HK-2 (cell line): ENCODE measurements around the gene SMAD4.
A peak's percentile ranks its signal among the peaks of the same experiment; 100 is the strongest.

ENCODE experiments used
- DNase-seq: peaks from one replicate; pipeline ENCODE4 v3.0.0-alpha.2; 2018; ENCODE audit not compliant: unreplicated experiment

SMAD4 gene

DNA sequence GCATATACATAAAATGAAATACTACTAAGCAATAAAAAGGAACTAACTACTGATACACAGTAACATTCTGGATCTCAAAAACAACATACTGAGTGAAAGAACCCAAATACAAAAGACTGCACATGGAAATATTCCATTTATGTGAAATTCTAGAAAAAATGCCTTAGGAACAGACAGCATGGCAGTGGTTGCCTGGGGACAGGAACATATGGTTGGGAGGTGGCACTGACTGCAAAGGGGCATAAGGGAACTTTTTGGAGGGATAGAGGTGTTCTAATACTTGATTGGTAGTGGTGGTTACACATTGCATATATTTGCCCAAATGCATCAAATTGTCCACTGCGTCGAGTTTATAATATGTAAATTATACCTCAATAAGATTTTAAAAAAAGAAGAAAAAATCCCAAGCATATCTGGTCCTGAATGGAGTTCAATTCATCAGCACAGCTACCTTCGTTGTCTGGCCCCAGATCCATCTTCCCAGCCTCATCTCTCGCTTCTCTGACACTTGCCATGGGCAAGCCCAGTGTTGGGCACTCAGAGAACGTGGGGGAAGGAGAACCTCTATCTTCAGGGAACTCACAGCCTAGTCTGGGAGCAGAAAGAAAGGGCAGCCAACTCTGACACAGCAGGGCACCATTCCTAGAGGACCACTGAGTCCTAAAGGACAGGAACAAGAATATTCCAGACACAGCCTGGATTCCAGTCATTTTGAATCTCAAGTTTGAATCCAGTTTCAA, 8.6 kb upstream of the SMAD4 start:
- DNase-seq, result no peak

DNA sequence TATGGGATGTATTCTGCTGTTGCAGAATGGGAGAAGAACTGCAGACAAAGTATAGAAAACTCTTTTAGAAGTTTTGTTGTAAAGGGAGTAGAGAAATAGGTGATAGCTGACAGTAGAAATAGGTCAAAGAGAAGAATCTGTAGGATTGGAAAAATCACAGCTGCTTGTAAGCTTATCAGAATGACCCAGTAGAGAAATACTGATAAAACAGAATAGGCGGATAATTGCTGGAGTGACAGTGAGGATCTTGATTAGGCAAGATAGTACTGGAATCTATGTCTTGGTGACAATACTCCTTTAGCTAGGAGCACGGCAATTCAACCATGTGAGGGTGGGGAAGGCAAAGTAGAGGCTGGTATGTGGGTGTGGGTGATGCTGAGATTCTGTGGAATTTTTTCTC, 4.5 kb upstream of the SMAD4 start:
- DNase-seq, result no peak

DNA sequence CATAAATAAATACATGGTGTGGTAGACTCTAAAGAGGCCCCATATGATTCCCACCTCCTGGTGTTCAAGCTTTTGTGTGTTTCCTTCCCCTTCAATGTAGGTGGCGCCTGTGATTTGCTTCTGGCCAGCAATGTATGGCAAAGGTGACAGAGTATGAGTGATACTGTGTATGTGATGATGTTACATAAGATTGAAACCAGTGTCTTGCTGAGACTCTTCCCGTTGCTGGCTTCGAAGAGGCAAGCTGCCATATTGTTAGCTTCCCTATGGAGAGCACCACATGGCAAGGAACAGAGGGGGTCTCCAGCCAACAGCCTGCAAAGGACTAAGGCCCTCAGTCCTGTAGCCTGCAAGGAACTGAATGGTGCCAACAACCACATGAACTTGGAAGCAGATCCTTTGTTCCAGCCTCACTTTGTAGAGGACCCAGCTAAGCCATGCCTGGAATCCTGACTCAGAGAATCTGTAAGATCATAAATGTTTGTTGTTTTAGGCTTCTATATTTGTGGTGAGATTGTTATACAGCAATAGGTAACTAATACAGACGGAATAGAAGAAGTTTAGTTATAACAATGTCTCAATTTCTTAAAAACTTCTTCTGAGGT, 1.7 kb upstream of the SMAD4 start:
- no peak for DNase-seq

DNA sequence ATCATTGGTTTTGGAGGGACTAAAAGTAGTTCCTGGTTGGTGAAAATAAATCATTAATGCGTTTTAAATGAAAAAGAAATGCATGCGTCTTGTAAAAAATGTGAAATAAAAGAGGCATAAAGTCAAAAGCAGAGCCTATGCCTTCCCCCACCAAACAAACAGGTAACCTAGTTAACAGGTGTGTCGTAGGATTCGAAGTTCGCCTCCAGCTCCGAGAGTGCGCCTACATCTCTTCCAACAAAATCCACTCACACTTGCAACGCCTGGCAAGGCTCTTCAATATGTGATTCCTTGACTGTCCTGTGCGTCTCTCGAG, 677 bp upstream of the SMAD4 start:
- DNase-seq, result no peak

DNA sequence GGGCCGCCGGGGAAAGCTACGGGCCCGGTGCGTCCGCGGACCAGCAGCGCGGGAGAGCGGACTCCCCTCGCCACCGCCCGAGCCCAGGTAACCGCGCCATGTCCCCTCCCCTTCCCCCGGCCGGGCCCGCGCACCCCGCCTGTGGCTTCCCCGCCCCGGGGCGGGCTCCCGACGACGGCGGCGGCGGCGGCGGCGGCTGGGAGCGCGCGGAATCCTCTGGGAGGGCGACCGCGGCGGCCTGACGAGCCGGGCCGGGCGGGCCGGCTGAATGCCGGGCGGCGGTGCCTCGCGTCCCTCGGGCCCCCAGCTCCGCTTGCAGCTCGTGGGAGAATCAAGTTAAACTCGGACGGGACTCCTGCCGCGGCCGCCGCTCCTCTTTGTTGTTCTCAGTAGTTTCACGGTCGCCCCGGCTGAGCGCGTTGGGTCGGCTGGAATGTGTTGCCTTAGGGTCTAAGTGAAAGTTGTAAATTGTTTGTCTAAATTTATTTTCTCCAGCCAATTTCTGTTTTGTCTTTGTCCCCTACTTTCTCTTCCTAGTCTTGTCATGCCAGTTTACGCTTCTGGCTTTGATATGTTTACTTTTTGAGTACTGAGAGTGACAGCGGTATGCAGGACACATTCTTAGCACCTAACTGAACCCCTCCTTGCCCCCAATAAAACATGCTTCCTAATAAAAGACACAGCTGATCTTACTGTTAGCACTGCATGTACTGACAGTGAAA, 685 bp downstream of the SMAD4 start:
- DNase-seq, result peak; percentile 53

DNA sequence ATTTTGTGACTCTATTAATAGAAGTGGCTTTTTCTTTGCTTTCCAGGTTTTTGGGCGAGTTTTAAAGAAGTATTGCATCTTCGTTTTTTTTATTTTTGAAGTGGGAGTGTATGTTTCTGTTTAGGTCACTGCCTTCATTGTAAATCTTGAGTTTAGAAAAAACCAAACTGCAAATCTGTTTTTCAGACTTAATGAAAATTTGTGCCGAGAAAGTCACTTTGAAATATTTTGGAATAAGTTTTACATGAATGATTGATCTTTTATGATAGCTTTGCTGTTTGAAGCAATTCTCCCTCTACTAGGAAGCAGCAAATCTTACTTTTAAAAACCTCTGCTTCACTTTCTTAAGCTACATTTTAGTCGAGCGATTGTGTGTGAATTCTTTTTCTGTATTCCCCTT, 2.2 kb downstream of the SMAD4 start:
- DNase-seq, result no peak

DNA sequence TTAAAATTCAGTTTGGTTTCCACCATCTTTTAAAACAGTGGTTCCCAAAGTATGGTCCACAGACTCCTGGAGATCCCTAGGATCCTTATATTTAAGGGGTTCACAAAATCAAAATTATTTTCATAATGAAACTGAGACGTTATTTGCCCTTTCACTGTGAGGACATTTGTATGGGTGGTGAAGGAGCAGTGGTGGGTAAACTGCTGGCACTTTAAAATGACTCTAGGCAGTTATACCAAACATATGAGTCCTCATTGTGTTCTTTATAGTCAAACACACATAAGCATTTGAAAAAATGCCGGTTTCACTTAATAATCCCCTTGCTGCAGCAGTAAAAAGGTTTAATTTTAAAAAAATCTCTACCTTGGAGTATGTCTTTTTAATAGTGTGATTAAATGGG, 7.2 kb downstream of the SMAD4 start:
- DNase-seq, result no peak

DNA sequence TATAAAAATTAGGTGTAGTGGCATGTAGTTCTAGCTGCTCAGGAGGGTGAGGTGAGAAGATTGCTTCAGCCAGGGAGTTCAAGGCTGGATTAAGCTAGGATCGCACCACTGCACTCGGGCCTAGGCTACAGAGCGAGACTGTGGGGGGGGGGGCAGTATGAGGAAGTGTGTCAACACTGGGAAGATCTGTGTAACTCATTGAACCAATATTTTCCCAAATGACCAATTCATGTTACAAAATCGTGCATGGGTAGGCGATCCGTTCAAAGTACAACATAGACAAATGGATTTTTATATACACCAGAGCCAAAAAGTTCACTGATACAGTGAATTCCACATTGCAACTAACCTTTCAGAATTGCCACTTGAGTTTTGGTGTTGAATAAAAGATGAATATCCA, 8.1 kb downstream of the SMAD4 start:
- no peak for DNase-seq

DNA sequence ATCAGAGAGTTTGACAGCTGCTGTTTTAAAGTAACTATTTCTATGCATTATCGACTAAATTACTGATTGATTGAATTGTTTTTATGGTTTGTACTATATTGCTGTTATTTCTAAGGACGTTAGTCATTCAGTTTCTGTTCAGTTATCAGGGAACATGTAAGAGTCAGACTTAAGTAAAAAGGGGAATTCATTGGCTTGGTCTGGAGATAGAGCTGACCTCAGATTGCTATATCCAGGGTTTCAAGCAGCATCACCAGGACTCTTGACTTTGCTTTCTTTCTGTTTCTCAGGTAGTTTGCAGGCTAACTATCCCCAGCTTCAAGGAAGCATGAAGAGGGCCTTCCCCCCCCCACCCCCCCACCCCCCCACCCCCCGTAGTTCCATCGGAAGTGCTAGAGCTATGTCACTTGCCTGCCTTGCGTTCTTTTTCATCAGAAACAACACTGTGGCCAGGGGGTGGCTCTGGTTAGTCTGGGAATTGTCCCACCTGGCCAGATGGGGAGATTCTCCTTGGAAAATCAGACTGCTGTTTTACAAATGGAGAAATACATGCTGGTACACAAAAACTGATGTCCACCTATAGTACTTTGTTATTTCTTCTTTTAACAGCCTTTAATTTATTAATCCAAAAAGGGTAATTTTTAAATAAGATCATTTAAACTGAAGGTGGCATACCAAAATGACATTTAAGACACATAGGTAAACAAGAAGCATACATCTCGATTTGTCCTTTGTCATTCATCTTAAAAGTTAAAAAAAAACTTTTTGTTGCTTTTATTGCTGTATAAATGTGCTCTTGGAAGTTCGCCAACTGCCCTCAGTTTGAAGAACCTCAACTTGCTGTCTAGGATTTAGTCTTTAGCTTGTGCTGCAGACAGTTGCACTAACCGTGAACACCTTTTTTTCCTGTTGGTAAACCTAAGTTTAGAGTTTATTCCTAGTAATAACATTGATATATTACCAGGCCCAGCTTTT, 9.4 kb downstream of the SMAD4 start:
- DNase-seq, result no peak

DNA sequence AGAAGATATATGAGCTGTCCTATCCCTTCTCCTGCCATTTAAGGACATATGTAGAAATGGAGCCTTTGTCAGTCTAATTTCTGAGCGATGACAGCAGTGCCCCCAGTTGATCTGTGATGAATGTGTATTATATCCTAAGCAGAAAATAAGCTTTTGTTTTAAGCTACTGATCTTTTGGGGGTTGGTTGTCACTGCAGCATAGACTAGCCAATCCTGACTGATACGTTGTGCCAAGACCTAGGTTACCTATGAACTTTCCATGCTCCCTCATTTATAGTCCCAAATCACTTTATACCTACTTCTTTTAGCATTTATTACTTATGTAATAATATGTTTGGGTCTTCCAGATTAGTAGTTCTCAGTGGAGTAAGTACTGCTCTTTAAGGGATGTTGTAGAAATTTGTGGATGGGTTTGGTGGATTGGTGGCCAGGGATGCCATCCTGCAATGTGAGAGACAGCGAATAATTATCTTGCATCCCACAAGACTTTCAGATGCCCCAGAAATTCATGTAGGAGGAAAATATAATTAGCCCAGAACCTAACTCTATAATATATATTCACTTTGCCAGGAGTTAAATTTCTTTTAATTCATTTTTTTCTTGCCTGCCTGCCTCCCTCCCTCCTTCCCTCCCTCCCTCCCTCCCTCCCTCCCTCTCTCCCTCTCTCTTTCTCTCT, 11.8 kb downstream of the SMAD4 start:
- no peak for DNase-seq

DNA sequence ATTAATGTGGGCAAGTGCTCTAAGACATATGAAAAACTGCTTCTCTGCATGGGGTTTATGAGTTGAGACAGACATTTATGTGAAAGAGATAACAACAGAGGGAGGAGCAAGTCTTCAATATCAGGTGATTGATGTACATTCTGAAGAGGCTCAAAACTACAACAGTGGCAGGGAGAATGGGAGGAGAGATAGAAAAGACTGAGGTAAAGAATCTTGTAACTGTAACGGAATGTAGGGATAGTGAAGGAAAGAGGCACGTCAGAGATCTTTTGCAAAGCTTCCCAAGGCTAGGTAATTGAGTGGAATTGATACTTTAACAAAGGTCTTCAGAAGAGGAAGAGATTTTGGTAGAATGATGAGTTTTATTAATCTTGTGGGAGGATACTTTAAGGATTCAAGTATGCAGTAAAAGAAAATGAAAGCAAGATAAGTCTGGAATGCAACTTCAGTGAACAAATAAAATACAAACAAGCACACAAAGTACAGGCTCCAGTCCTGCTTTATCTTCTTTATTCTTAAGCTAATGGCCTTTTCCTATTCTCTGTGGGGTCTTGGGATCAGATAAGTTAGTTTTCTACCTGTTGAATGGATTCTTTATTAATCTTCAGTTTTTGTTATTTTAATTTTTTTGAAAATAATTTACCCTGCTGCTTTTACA, 15.0 kb downstream of the SMAD4 start:
- no peak for DNase-seq

DNA sequence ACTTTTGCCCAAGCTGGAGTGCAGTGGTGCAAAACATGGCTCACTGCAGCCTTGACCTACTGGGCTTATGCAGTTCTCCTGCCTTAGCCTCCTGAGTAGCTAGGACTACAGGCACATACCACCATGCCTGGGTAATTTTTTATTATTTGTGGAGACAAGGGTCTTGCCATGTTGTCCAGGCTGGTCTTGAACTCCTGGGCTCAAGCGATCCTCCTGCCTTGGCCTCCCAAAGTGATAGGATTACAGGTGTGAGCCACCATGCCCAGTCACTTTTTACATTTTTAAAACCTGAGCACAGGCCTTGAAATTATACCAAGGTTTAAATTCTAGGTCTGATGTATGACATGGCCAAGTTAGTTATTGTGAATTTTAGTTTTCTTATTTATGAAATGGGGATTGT, 18.2 kb downstream of the SMAD4 start:
- no peak for DNase-seq

DNA sequence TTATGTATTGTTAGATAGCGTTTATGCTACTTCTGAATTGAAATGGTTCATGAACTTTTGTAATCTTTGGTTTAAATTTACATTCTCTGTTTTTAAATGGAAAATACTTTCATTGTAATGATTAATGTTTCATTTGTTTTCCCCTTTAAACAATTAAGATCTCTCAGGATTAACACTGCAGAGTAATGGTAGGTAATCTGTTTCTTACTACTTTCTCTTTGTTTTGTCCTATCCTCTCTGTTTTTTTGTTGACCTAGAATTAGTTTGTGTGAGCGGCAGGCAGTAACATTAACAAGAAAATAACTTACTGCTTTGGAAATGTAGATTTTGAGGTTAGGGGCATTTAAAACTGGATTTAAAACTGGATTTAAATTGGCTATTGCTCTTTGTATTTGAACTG, 19.1 kb downstream of the SMAD4 start:
- DNase-seq, result no peak

DNA sequence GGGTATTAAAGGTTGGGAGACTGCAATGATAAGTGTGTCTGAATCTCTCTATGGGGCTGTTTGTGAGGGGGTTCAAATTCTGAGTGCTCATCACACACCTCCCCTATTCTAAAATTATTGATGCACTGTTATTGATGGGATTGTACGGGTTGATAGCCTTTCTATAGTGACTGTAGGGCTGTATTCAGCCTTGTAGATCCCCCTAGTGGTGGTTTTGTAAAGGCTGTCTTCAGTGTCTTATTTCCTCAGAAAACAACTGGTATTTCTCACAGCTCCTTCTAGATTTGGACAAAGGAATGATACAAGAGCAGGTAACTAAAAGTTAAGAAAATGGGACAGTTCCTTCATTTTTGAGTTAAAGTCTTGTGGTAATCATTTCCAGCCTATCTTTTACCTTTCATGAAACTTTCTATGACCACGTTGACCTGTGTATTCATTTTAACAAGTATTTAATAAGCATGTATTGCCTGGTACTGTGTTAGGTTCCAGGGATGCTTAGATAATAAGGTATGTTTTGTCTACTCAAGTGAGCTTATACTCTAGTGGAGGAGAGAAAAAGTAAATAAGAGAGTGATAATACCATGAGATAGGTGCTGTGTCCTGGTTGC, 21.2 kb downstream of the SMAD4 start:
- no peak for DNase-seq

DNA sequence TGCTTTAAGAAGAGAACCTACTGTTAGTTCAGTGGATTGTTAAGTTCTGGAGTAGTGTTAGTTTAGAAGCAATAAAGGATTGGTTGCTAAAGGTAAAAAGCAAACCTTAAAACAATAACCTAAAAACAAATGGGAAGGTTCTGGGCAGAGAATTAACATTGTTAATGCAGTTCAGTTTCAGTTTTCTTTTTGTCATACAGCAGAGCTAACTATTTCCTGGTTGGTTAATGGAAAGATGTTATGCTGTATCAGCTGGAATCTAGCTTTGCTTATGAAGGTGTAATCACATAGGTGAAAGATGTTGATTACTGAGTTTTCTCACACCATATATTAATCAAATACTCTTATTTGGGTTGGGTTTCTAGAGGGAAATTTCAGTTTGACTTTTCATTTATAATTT, 23.8 kb downstream of the SMAD4 start:
- no peak for DNase-seq

DNA sequence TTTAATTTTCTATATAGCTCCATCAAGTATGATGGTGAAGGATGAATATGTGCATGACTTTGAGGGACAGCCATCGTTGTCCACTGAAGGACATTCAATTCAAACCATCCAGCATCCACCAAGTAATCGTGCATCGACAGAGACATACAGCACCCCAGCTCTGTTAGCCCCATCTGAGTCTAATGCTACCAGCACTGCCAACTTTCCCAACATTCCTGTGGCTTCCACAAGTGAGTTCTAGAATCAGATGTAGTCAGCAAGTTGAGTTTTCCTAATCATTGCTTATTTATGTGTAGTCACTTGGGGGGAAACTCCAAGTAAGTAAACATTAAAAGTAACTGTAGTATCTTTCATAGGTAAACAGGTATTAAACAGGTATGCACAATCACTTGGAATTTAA, 24.8 kb downstream of the SMAD4 start:
- no peak for DNase-seq

DNA sequence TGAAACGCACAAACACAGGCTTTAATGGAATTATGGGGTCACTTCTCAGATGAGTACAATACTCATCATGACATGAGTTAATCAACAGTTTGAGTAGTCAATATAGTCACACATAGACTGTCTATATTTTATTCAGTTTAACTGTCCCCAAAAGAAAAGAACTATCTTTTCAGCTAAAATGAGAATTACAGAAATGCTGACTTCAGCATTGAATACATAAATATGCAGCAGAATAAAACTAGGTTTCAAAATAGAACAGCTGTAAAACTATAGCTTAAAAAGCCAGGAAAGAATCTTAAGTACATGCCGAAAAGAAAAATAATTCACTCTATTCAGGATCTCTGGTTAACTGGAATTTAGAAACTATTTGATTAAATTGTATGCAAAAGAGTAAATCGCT, 30.0 kb downstream of the SMAD4 start:
- no peak for DNase-seq

DNA sequence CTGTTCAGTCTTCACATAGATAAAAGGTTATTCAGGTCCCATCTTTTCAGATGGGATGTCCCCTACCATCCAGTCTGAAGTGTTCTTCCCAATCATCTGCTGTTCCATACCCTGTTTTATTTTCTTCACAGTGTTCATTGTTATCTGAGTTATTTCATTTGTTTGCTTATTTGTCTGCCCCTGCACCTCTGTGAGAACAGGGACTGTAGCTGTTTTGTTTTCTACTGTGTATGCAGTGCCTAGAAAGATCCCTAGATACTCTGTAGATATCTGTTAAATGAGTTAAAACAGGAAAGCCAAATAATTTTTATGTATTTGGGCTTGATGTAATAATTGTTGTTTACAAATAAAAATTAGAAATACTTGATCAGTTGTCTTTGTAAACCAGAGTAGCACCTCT, 34.2 kb downstream of the SMAD4 start:
- no peak for DNase-seq

DNA sequence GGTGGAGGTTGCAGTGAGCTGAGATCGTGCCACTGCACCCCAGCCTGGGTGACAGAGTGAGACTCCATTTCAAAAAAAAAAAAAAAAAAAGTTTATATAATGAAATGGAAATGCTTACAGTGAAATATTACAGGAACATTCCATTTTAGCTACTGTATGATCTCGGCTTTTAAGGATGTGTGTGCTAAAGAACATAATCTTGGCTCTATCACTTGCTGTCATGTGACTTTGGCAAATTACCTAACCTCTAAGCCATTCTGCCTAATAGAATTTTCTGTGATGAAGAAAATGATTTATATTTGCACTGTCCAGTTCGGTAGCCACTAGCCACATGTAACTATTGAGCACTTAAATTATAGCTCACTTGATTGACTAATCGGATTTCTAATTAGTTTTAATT, 36.3 kb downstream of the SMAD4 start:
- no peak for DNase-seq

DNA sequence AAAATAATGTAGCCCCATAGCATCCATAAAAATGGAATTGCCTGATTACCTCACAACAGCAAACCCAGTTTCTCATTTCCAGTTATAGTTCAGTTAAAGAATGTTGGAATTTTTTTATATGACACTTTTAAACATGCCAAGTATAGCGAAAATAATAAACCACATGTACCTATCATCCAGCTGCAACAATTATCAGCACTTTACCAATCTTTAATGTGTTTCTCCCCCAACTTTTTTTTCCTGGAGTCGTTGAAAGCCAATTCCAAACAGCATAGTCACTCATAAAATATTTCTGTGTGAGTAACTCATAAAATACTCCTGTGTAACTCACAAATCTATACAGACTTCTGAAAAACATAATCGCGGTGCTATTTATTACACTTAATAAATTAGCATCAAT, 38.1 kb downstream of the SMAD4 start:
- DNase-seq, result no peak

DNA sequence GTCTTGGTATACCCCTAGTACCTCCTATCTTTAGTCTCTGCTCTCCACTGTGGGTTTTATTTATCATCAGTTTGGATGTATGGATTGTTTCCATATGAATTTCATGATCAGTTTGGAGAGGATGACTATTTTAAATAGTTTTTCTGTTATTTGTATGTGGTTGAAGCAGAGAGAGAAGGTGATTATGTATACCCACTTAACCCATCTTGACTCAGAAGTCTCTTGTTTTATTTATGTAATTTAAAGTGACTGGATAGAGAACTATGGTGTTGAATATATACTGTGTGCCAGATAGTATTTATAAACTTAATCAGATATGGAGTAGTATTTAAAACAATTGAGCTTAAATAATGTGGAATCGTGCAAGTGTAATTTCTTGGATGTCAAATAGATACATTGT, 39.9 kb downstream of the SMAD4 start:
- no peak for DNase-seq
